COLO829 (cell line): ENCODE results near the gene PRR9.

Experiments used
- DNase-seq: peaks from one replicate; pipeline ENCODE4 v3.0.0; 2012; ENCODE audit warnings: low spot score

PRR9 gene

GRCh38 chr1:153265457-153265856 is 48.1 kb downstream of the PRR9 start:
- DNase-seq = no peak
